Caki2 (cell line): Measurements from ENCODE around the gene CERS3. TPM values are rescaled to one million over a fixed set of nuclear protein-coding genes. Genes with fewer than 3 reads are reported as not detected.

Experiments used
- DNase-seq: peaks from one replicate; pipeline ENCODE4 v3.0.0-alpha.2; 2015; ENCODE audit warnings: low read depth
- in situ Hi-C: cut with HindIII; loops from 2 replicates; pipeline ENCODE4 v1.10.0; 2016; ENCODE audit warnings: low sequenced_read_pairs, low pct_unique_long_range_greater_than_20kb, mixed read lengths
- total RNA-seq: library from RNA; depleted of rRNA; stranded (reverse); fragments of >200 nt; shearing (Covaris generic); gene quantifications from 2 replicates; pipeline ENCODE4 v1.2.3, GENCODE V29; 2014; ENCODE audit warnings: low replicate concordance

The CERS3 gene
- total RNA-seq, 1 experiment from 2014 or later: not detected

GRCh38 chr15:100536733-100537132 lies 8.0 kb upstream of the CERS3 start:
- DNase-seq: no peak
- in situ Hi-C loops: no loop called here

GRCh38 chr15:100533886-100534285 lies 5.1 kb upstream of the CERS3 start:
- no peak for DNase-seq
- in situ Hi-C loops: no loop called here

GRCh38 chr15:100531823-100532327 lies 3.1 kb upstream of the CERS3 start:
- no peak for DNase-seq
- in situ Hi-C loops: no loop called here

- DNase-seq: no peak
- in situ Hi-C loops: no loop called here
These were observed 2.5 kb upstream of the CERS3 start for GRCh38 chr15:100531204-100531603.

- in situ Hi-C loops: no loop called here
These were observed 806 bp upstream of the CERS3 start for GRCh38 chr15:100529556-100529955.

GRCh38 chr15:100526027-100526481 lies 2.7 kb downstream of the CERS3 start:
- in situ Hi-C loops: no loop called here
- DNase-seq: no peak

More at GRCh38 chr15:100529556-100529955, 806 bp upstream of the CERS3 start:
- DNase-seq: no peak

- DNase-seq: no peak
- in situ Hi-C loops: no loop called here
These were observed 3.3 kb downstream of the CERS3 start for GRCh38 chr15:100525436-100525835.

GRCh38 chr15:100524326-100524725 lies 4.4 kb downstream of the CERS3 start:
- in situ Hi-C loops: no loop called here

GRCh38 chr15:100521907-100522306 lies 6.8 kb downstream of the CERS3 start:
- in situ Hi-C loops: no loop called here
- no peak for DNase-seq

More at GRCh38 chr15:100524326-100524725, 4.4 kb downstream of the CERS3 start:
- no peak for DNase-seq

GRCh38 chr15:100520132-100520921 lies 8.4 kb downstream of the CERS3 start:
- no peak for DNase-seq
- in situ Hi-C loops: no loop called here

GRCh38 chr15:100517846-100518245 lies 10.9 kb downstream of the CERS3 start:
- no peak for DNase-seq
- in situ Hi-C loops: no loop called here

- no peak for DNase-seq
- in situ Hi-C loops: no loop called here
These were observed 11.9 kb downstream of the CERS3 start for GRCh38 chr15:100516643-100517512.

- in situ Hi-C loops: no loop called here
- no peak for DNase-seq
These were observed 13.0 kb downstream of the CERS3 start for GRCh38 chr15:100515758-100516157.

- in situ Hi-C loops: no loop called here
These were observed 20.0 kb downstream of the CERS3 start for GRCh38 chr15:100508641-100509300.

GRCh38 chr15:100502651-100503050 lies 26.1 kb downstream of the CERS3 start:
- in situ Hi-C loops: no loop called here
- DNase-seq: no peak

More at GRCh38 chr15:100508641-100509300, 20.0 kb downstream of the CERS3 start:
- DNase-seq: no peak

- DNase-seq: no peak
- in situ Hi-C loops: no loop called here
These were observed 27.6 kb downstream of the CERS3 start for GRCh38 chr15:100501117-100501516.

- in situ Hi-C loops: no loop called here
- no peak for DNase-seq
These were observed 28.3 kb downstream of the CERS3 start for GRCh38 chr15:100500226-100500990.

- DNase-seq: no peak
- in situ Hi-C loops: no loop called here
These were observed 32.9 kb downstream of the CERS3 start for GRCh38 chr15:100495861-100496260.
